Activated CD8-positive, alpha-beta memory T cell treated with anti-CD3 and anti-CD28 coated beads, Interleukin-2, amount 50 U/mL, for 1 hour (primary cell): ENCODE results near the gene PRPF19.

ENCODE experiments used
- DNase-seq: peaks from one replicate; pipeline ENCODE4 v3.0.0-alpha.2; 2020; ENCODE audit errors: extremely low read depth

The PRPF19 gene

DNA sequence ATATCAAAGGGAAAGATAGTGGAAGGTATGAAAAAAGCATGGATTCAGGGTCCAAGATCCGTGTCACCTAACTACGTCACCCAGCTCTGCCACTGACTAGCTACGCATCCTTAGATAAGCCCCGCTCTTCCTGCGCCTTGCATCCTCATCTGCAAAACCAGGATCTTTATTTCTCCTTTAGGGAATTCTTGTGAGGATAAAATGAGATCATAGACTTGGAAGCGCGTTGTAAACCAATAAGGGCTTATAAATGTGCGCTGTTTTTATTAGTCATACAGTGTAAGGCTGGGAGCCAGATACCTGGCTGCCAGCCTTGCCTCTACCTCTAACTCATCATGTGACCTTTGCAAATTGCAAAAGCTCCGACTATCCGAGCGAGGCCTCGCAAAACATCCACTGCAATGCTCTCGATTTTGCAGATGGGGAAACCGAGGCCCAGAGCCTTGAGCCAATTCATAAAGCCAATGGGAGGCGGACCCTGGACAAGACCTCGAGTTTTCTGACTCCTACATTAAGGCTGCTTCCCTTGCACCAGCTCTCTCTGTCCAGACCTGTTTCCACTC, 753 bp downstream of the PRPF19 start:
- no peak for DNase-seq

DNA sequence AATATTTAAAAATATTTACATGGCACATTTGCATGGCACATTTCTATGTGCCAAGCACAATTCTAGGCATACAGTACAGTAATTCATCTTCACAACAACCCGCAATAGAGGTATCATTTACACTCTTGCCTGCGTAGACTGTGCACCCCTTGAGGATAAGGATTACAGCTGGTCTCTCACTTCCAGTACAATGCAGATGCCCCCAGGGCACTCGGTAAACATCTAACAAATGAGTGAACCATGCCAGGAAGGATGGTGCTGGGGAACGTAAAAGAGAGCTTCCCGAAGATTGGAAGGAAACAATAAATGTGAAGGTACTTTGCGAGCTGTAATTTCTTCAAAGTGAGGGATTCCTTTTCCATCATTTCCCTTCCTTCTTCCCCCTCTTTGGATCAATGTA, 1.3 kb downstream of the PRPF19 start:
- no peak for DNase-seq

DNA sequence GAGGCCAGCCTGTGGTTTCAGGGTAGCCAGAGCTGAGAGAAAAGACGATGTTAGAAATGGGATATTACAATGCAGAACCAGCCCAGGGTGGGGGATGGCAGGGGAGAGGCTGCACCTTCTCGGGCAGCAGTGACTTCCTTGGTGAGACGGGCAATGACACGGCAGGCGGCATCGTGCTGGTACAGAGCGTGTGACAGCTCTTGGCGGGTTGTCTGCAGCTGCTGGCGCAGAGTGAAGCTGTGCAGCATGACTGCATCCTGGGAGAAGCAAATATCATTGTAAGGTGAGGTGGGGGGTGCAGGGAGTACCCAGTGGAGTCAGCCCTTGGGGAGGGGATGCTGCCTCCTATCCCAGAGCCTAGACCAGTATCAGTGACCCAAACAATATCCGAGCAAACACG, 3.8 kb downstream of the PRPF19 start:
- no peak for DNase-seq

DNA sequence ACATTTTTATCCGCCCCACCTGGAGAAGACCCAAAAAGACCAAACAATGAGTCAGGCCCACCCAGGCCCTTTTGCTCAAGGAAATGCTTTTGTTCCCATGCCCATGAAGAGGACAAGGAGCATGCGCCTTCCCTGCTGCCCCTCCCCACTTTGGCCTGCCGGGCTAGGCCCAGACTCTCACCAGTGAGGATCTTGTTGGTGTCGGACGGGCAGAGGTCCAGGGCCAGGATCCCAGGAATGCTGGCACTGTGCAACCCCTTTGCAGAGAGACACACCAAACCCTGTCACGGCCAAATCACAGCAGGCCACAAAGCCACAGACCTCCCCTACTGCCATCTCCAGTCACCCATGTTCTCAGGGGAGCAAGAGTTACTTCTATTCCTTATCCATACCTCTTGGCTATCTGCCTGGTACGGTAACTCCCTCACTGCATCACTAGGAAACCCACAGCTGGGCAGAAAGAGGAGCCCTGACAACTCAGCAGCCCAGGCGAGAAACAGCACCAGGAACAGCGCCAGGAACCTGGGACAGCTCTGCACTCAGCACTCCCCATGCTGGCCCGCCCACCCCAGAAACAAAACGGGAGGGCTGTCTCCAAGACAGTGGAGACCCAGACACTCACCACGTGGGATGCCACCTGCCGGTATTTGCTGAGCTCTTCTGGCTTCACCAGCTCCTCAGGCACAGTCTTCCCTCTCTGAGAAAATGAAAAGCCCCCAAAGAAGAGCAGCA, 5.5 kb downstream of the PRPF19 start:
- DNase-seq = no peak

GRCh38 chr11:60899977-60900376, 6.4 kb downstream of the PRPF19 start:
- DNase-seq = no peak

- DNase-seq = no peak
These were observed 7.1 kb downstream of the PRPF19 start for GRCh38 chr11:60899046-60899936.

GRCh38 chr11:60897496-60897895, 8.9 kb downstream of the PRPF19 start:
- DNase-seq = no peak

- no peak for DNase-seq
These were observed 10.7 kb downstream of the PRPF19 start for GRCh38 chr11:60895687-60896086.

DNA sequence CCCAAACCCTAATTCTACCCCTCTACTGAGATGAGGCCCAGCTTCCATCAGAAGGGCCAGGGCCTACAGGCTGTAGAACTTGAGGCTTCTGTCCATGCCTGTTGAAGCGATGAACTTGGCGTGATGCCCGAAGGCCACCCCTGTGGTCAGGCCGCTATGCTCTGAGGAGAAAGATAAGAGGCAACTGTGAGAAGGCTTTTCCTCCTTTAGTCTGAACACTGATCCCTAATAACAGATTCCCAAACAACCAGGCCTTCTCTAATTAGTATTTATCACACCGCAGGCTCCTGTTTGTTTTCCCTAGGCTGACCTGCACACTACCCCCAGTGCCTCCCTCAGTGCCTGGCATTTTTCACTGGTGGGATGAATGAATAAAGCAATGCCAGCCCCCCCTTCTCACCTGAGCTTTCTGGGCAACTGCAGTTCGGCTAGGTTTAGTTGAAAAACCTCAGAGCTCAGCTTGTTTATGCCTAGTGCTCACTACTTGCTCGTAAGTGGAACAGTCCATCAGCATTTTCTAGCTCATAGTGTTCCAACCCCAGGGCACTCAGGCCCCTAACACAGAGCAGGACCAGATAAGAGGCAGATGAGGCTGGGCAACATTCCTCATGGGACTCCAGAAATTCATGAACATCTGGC, 15.2 kb downstream of the PRPF19 start:
- DNase-seq = no peak

- DNase-seq = no peak
These were observed 15.7 kb downstream of the PRPF19 start for GRCh38 chr11:60890696-60891095.

GRCh38 chr11:60889869-60890311, 16.5 kb downstream of the PRPF19 start:
- no peak for DNase-seq

- no peak for DNase-seq
These were observed 18.8 kb downstream of the PRPF19 start for GRCh38 chr11:60887556-60887955.

- DNase-seq = no peak
These were observed 25.6 kb downstream of the PRPF19 start for GRCh38 chr11:60880643-60881282.

DNA sequence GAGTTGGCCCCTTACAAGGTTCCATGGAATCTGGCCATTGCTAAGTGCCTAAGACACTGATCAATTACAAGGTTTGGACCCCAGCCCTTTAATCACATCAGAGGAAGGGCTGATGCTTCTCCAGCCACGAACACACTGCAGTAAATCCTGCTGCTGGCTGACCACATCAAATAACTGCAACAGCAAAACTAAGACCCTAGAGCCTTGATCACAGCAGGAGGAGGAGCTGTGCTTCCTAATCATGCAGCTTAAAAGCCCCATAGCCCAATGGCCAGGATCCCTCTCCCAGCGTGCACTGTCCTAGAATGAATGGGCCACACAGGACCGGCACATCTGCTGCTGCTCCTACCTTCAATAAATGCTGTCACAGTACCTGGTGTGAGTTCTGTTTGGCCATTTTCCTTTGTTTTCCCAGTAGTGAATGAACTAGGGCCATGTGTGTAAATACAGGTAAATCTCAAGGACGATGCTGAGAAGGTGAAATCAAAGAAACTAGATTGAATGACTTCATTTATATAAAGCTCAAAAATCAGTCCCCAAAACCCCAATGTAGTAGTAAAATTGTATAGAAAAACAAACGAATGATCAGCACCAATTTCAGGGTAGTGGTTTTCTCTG, 26.3 kb downstream of the PRPF19 start:
- DNase-seq = no peak

- no peak for DNase-seq
These were observed 27.3 kb downstream of the PRPF19 start for GRCh38 chr11:60879104-60879503.

DNA sequence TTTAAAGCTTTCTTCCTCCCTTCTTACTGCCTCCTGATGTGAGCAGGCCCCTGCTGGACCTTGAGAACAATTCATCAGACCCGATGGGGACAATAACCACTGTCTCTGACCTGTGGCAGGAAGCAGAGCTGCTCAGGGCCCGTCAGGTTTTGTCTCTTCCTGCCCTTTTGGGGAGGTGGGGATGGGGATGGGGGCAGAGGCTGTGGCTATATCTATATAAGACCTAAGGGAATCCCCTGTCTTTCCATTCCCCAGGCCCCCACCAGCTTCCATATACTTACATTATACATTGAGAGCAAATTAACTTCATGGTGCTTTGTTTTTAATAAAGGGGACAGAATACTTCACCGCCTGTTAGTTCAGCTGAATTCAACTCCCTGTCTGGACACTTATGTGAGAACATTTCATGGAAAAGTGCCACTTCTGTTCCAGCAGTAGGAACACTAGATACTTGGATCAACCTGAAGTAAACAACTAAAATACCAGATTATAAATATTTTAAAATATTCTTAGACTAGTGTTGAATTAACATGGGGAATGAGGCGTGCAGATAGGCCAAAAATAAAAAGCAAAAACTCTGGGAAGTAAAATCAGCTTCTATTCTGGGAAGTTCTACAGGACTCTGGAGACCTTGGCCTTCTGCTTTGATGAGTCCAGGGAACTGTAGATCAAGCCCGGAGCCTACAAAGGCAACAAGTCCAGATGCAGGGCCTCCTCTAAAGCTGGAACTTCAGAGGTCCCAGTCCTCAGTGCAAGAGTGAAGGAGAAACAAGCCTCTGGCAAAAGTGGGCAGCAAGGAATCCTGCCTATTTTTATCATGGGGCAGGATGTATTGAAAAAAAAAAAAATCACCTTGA, 27.9 kb downstream of the PRPF19 start:
- no peak for DNase-seq

DNA sequence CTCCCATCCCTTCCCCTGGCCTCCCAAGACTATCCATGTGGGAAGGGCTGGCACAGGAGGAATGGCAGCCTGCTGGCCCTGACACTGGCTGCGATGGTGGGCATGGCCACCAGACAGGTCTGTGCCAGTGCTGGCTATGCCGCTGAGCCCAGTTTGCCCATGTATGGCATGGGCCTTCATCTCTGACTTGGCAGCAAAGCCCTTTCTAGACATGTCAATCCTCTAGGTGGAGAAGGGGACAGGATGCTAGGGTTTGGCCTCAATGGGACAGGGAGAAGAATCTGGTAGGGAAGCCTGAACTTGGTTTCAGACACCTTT, 30.3 kb downstream of the PRPF19 start:
- DNase-seq = no peak

GRCh38 chr11:60875366-60876167, 30.8 kb downstream of the PRPF19 start:
- no peak for DNase-seq
